ENCODE results near the gene SULT1A2.
"Not testable (repeated sequence)": the region's sequence is repeated elsewhere in the genome, so short reads cannot be mapped to it uniquely, and the experiment has no call there.

Gene SULT1A2

GRCh38 chr16:28545964-28546363 is 50.9 kb downstream of the SULT1A2 start:
- not testable (repeated sequence) for H3K9ac ChIP-seq (ENCODE audit: low read depth, low read length); H3K4me1 ChIP-seq (ENCODE audit: control insufficient read depth, insufficient read depth, low read length); H3K36me3 ChIP-seq (ENCODE audit: insufficient read depth, low read length); H3K9me3 ChIP-seq (replicated peaks; ENCODE audit: low read length); H3K4me2 ChIP-seq (ENCODE audit: low read length); H3K4me3 ChIP-seq (ENCODE audit: low read length)
- peaks cover 24% of the 10 kb centered on the region for H3K27me3 ChIP-seq (ENCODE audit: control insufficient read depth, insufficient read depth, low read length)

- Histone ChIP-seq H3K9me3 (replicated peaks; ENCODE audit: low read length) (no peaks in the 10 kb centered on the region), H3K4me2 (ENCODE audit: low read length) (no peak overlapping the region), H3K9ac (ENCODE audit: low read depth, low read length) (no peak overlapping the region), H3K36me3 (ENCODE audit: insufficient read depth, low read length) (no peaks in the 10 kb centered on the region), H3K4me1 (ENCODE audit: control insufficient read depth, insufficient read depth, low read length) (no peaks in the 10 kb centered on the region), H3K4me3 (ENCODE audit: low read length) (no peak overlapping the region), H3K27me3 (ENCODE audit: control insufficient read depth, insufficient read depth, low read length) (peaks cover 24% of the 10 kb centered on the region)
Measured at GRCh38 chr16:28544998-28545397, 51.9 kb downstream of the SULT1A2 start.

- Histone ChIP-seq H3K9ac (ENCODE audit: low read depth, low read length) (no peak overlapping the region), H3K9me3 (replicated peaks; ENCODE audit: low read length) (no peaks in the 10 kb centered on the region), H3K4me3 (ENCODE audit: low read length) (no peak overlapping the region), H3K36me3 (ENCODE audit: insufficient read depth, low read length) (no peaks in the 10 kb centered on the region), H3K4me1 (ENCODE audit: control insufficient read depth, insufficient read depth, low read length) (peaks cover 15% of the 10 kb centered on the region), H3K4me2 (ENCODE audit: low read length) (no peak overlapping the region), H3K27me3 (ENCODE audit: control insufficient read depth, insufficient read depth, low read length) (peaks cover 20% of the 10 kb centered on the region)
Measured at GRCh38 chr16:28543072-28543471, 53.8 kb downstream of the SULT1A2 start.

- Histone ChIP-seq H3K4me2 (ENCODE audit: low read length) (no peak overlapping the region), H3K4me3 (ENCODE audit: low read length) (no peak overlapping the region), H3K9me3 (replicated peaks; ENCODE audit: low read length) (no peaks in the 10 kb centered on the region), H3K36me3 (ENCODE audit: insufficient read depth, low read length) (no peaks in the 10 kb centered on the region), H3K27me3 (ENCODE audit: control insufficient read depth, insufficient read depth, low read length) (peaks cover 19% of the 10 kb centered on the region), H3K9ac (ENCODE audit: low read depth, low read length) (no peak overlapping the region), H3K4me1 (ENCODE audit: control insufficient read depth, insufficient read depth, low read length) (peaks cover 19% of the 10 kb centered on the region)
Measured at GRCh38 chr16:28542646-28543045, 54.2 kb downstream of the SULT1A2 start.
